Activated CD4-positive, CD25-positive, alpha-beta regulatory T cell (primary cell): ENCODE data around the gene MYOM1.
"Not testable (repeated sequence)": the region's sequence is repeated elsewhere in the genome, so short reads cannot be mapped to it uniquely, and the experiment has no call there.

Experiments
- DNase-seq, 4 experiments: peaks; one replicate each; lab custom pipeline; 2025; lab: John Stamatoyannopoulos, UW

MYOM1 gene

GRCh38 chr18:3058328-3059191 is 161.2 kb downstream of the MYOM1 start:
- DNase-seq: no peak

- DNase-seq: no peak
These were observed 162.2 kb downstream of the MYOM1 start for GRCh38 chr18:3057526-3057925.

GRCh38 chr18:3056311-3056710 is 163.5 kb downstream of the MYOM1 start:
- DNase-seq: no peak

GRCh38 chr18:3055816-3056215 is 164.0 kb downstream of the MYOM1 start:
- no peak for DNase-seq

GRCh38 chr18:3055186-3055728 is 164.5 kb downstream of the MYOM1 start:
- DNase-seq: no peak

- no peak for DNase-seq
These were observed 165.0 kb downstream of the MYOM1 start for GRCh38 chr18:3054780-3055179.

GRCh38 chr18:3054214-3054613 is 165.6 kb downstream of the MYOM1 start:
- DNase-seq: no peak

- DNase-seq: no peak
These were observed 166.7 kb downstream of the MYOM1 start for GRCh38 chr18:3053081-3053480.

- DNase-seq: no peak
These were observed 167.4 kb downstream of the MYOM1 start for GRCh38 chr18:3052411-3052758.

GRCh38 chr18:3051718-3052410 is 167.9 kb downstream of the MYOM1 start:
- no peak for DNase-seq

GRCh38 chr18:3049897-3050454 is 169.8 kb downstream of the MYOM1 start:
- DNase-seq: not testable (repeated sequence)

GRCh38 chr18:3048820-3049349 is 170.9 kb downstream of the MYOM1 start:
- no peak for DNase-seq

GRCh38 chr18:3048121-3048520 is 171.6 kb downstream of the MYOM1 start:
- DNase-seq: no peak

GRCh38 chr18:3046216-3046808 is 173.5 kb downstream of the MYOM1 start:
- DNase-seq: no peak

- DNase-seq: no peak
These were observed 174.7 kb downstream of the MYOM1 start for GRCh38 chr18:3044931-3045698.

- DNase-seq: no peak
These were observed 177.4 kb downstream of the MYOM1 start for GRCh38 chr18:3042379-3042778.

- no peak for DNase-seq
These were observed 177.9 kb downstream of the MYOM1 start for GRCh38 chr18:3041843-3042242.

- DNase-seq: no peak
These were observed 178.9 kb downstream of the MYOM1 start for GRCh38 chr18:3040881-3041280.

- DNase-seq: no peak
These were observed 179.6 kb downstream of the MYOM1 start for GRCh38 chr18:3040173-3040572.

GRCh38 chr18:3037423-3037915 is 182.3 kb downstream of the MYOM1 start:
- no peak for DNase-seq

GRCh38 chr18:3036108-3036507 is 183.7 kb downstream of the MYOM1 start:
- no peak for DNase-seq
